PFSK-1 (cell line): Measurements from ENCODE around the gene TEX2.

Experiments used
- POLR2AphosphoS5 ChIP-seq: IDR thresholded peaks from 2 replicates; pipeline ENCODE4 v1.6.1; 2012; ENCODE audit warnings: low read depth, mild to moderate bottlenecking, control low read depth, low read length, moderate library complexity
- REST ChIP-seq, 2 experiments: IDR thresholded peaks; 2 replicates each; pipeline versions ENCODE4 v1.6.1 to v1.8.0; 2011 to 2012; ENCODE audit warnings: low read depth in 2 of 2, low read length in 2 of 2, control low read depth in 1 of 2, inconsistent platforms in 1 of 2, mild to moderate bottlenecking in 1 of 2, moderate library complexity in 1 of 2; ENCODE audit not compliant: insufficient read depth in 1 of 2
- SIN3A ChIP-seq: IDR thresholded peaks from 2 replicates; pipeline ENCODE4 v1.6.1; 2012; ENCODE audit warnings: mild to moderate bottlenecking, low read length, moderate library complexity, borderline replicate concordance; ENCODE audit not compliant: insufficient read depth
- TAF1 ChIP-seq: IDR thresholded peaks from 2 replicates; pipeline ENCODE4 v1.6.1; 2012; ENCODE audit warnings: low read length, control low read depth, borderline replicate concordance; ENCODE audit not compliant: insufficient read depth

- TF ChIP-seq SIN3A (no peak), POLR2AphosphoS5 (no peak), TAF1 (no peak), REST (IDR thresholded peaks at IDR 0.05; ENCODE audit: insufficient read depth in 1 of 2, low read depth in 2 of 2, low read length in 2 of 2) (no peak)
Measured at GRCh38 chr17:64217249-64217691, 45.8 kb downstream of the TEX2 start.
